Measurements from ENCODE around the gene WNT3A.

GRCh38 chr1:228090613-228091081, 83.8 kb downstream of the WNT3A start:
- TF ChIP-seq CTCF (IDR thresholded peaks at IDR 0.05) (no peak), POLR2A (IDR thresholded peaks at IDR 0.05) (no peak)
